ENCODE results near the gene PREX1. TPM values are rescaled to one million over a fixed set of nuclear protein-coding genes. Genes with fewer than 3 reads are reported as not detected.

PREX1 gene
- total RNA-seq, 1 donor from 2014 or later, result 20.4 TPM

DNA sequence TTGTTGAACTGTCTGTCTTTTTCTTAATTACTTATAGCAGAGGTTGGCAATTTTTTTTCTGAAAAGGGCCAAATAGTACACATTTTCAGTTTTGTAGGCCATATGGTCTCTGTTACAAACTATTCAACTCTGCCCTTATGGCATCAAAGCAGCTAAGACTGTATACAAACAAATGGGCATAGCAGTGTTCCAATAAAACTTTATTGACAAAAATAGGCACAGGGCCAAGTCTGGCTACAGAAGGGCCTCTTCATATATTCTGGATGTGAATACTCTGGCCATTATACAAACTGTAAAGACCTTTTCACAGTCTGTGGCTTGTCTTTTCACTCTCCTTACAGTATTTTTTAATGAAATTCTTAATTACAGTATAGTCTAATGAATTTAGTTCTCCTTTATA is 132.1 kb downstream of the PREX1 start:
- Histone ChIP-seq H3K4me1 (ENCODE audit: control insufficient read depth in 3 of 3, insufficient read depth in 3 of 3, low read length in 3 of 3) (peaks cover 10 to 16% (median 13%) of the 10 kb centered on the region in 3 donors), H3K9ac (ENCODE audit: low read depth in 1 of 3, low read length in 3 of 3) (no peak overlapping the region), H3K27ac (ENCODE audit: low read depth, low read length) (no peak overlapping the region), H3K9me3 (ENCODE audit: control insufficient read depth in 3 of 3, low read length in 3 of 3) (no peaks in the 10 kb centered on the region), H3K36me3 (ENCODE audit: control insufficient read depth in 3 of 3, insufficient read depth in 3 of 3, low read length in 3 of 3) (peaks cover 0 to 12% (median 0%) of the 10 kb centered on the region in 3 donors), H3K4me3 (ENCODE audit: low read length in 3 of 3) (no peak overlapping the region), H3K27me3 (ENCODE audit: control insufficient read depth in 3 of 3, insufficient read depth in 3 of 3, low read length in 3 of 3) (no peaks in the 10 kb centered on the region)

- Histone ChIP-seq H3K4me3 (ENCODE audit: low read length in 3 of 3) (no peak overlapping the region), H3K9me3 (ENCODE audit: control insufficient read depth in 3 of 3, low read length in 3 of 3) (no peaks in the 10 kb centered on the region), H3K27me3 (ENCODE audit: control insufficient read depth in 3 of 3, insufficient read depth in 3 of 3, low read length in 3 of 3) (no peaks in the 10 kb centered on the region), H3K9ac (ENCODE audit: low read depth in 1 of 3, low read length in 3 of 3) (no peak overlapping the region), H3K4me1 (ENCODE audit: control insufficient read depth in 3 of 3, insufficient read depth in 3 of 3, low read length in 3 of 3) (peaks cover 10 to 16% (median 13%) of the 10 kb centered on the region in 3 donors), H3K27ac (ENCODE audit: low read depth, low read length) (no peak overlapping the region), H3K36me3 (ENCODE audit: control insufficient read depth in 3 of 3, insufficient read depth in 3 of 3, low read length in 3 of 3) (peaks cover 0 to 11% (median 0%) of the 10 kb centered on the region in 3 donors)
These were observed 132.5 kb downstream of the PREX1 start for GRCh38 chr20:48695255-48695654.

DNA sequence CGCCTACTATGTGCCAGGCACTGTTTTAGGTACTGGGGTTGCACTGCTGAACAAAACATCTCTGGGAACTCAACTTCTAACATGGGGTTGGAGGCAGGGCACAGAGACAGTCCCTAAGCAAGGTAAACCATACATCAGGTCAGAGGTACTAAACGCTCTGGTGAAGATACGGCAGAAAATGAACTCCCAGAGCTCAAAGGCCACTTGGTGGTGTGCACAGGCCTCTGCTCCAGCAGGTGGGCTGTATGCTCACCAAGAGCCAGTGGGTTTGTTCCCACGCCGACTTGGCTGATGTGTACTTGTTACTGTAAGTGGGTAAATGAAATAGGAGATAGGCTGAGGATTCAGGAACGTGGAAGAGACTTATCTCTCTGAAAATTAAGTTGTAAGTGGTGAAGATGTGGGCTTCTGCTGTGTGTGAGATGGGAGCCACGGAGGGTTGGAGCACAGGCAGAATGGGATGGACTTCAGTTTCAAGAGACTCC is 133.4 kb downstream of the PREX1 start:
- H3K9me3 ChIP-seq (ENCODE audit: control insufficient read depth in 3 of 3, low read length in 3 of 3), result no peaks in the 10 kb centered on the region
- no peaks in the 10 kb centered on the region for H3K27me3 ChIP-seq (ENCODE audit: control insufficient read depth in 3 of 3, insufficient read depth in 3 of 3, low read length in 3 of 3)
- no peak overlapping the region for H3K9ac ChIP-seq (ENCODE audit: low read depth in 1 of 3, low read length in 3 of 3)
- H3K27ac ChIP-seq (ENCODE audit: low read depth, low read length), result no peak overlapping the region
- H3K4me3 ChIP-seq (ENCODE audit: low read length in 3 of 3), result no peak overlapping the region
- H3K36me3 ChIP-seq (ENCODE audit: control insufficient read depth in 3 of 3, insufficient read depth in 3 of 3, low read length in 3 of 3), result peaks cover 0 to 13% (median 0%) of the 10 kb centered on the region in 3 donors
- peaks cover 10 to 16% (median 13%) of the 10 kb centered on the region in 3 donors for H3K4me1 ChIP-seq (ENCODE audit: control insufficient read depth in 3 of 3, insufficient read depth in 3 of 3, low read length in 3 of 3)

DNA sequence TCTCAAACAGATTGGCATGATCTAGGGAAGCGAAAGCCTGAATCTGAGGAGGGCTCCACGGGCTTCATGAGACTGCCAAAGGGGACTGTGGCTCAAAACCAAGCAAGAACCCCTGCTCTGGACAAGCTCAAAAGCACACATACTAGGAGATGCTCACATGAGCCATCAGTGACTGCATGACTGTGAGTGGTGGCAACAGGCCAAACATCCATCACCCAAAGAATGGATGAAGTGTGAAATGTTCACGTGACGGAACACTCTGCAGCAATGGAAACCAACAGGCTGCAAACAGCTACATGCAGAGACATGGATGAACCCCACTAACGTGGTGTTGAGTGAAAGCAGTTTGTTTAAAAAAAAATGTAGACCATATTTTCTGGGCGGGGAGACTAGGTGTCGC is 136.3 kb downstream of the PREX1 start:
- Histone ChIP-seq H3K27me3 (ENCODE audit: control insufficient read depth in 3 of 3, insufficient read depth in 3 of 3, low read length in 3 of 3) (no peaks in the 10 kb centered on the region), H3K36me3 (ENCODE audit: control insufficient read depth in 3 of 3, insufficient read depth in 3 of 3, low read length in 3 of 3) (peaks cover 0 to 9% (median 0%) of the 10 kb centered on the region in 3 donors), H3K9ac (ENCODE audit: low read depth in 1 of 3, low read length in 3 of 3) (no peak overlapping the region), H3K9me3 (ENCODE audit: control insufficient read depth in 3 of 3, low read length in 3 of 3) (no peaks in the 10 kb centered on the region), H3K4me1 (ENCODE audit: control insufficient read depth in 3 of 3, insufficient read depth in 3 of 3, low read length in 3 of 3) (peaks cover 6 to 15% (median 12%) of the 10 kb centered on the region in 3 donors), H3K27ac (ENCODE audit: low read depth, low read length) (no peak overlapping the region), H3K4me3 (ENCODE audit: low read length in 3 of 3) (no peak overlapping the region)

GRCh38 chr20:48690888-48691287 is 136.9 kb downstream of the PREX1 start:
- H3K4me1 ChIP-seq (ENCODE audit: control insufficient read depth in 3 of 3, insufficient read depth in 3 of 3, low read length in 3 of 3), result peaks cover 12 to 21% (median 19%) of the 10 kb centered on the region in 3 donors
- peaks cover 0 to 9% (median 0%) of the 10 kb centered on the region in 3 donors for H3K36me3 ChIP-seq (ENCODE audit: control insufficient read depth in 3 of 3, insufficient read depth in 3 of 3, low read length in 3 of 3)
- no peak overlapping the region for H3K27ac ChIP-seq (ENCODE audit: low read depth, low read length)
- H3K4me3 ChIP-seq (ENCODE audit: low read length in 3 of 3), result no peak overlapping the region
- no peaks in the 10 kb centered on the region for H3K27me3 ChIP-seq (ENCODE audit: control insufficient read depth in 3 of 3, insufficient read depth in 3 of 3, low read length in 3 of 3)
- H3K9me3 ChIP-seq (ENCODE audit: control insufficient read depth in 3 of 3, low read length in 3 of 3), result no peaks in the 10 kb centered on the region
- H3K9ac ChIP-seq (ENCODE audit: low read depth in 1 of 3, low read length in 3 of 3), result no peak overlapping the region

DNA sequence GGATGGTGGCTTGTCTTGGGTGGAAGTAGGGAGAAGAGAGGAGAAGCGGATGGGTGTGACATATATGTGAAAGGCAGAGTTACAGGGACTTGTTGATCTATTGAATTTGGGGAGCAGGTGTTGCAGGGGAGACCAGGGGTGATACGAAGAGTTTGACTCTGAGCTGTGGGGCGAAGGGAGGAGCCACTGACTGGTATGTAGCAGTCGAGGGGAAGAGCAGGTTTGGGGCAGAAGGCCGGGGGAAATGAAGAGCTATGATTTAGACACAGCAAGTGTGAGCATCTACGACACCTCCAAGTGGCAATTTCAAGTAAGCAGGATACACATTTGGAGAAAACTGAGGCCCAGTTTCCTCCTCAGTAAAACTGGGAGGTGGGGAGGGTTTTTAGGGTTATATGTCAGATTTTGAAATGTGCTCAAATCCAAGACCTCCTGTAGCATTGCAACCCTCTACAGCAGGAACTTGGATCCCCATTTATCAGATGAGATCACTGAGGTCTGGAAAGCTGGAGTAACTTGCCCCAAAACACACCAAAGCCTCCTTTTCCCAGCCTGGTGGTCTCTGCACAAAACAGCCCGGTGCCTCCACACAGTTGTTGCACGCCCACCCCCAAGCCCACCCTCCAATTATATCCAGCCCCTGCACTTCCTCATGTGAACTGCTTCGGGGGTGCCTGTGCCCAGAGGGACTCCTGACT is 137.8 kb downstream of the PREX1 start:
- Histone ChIP-seq H3K36me3 (ENCODE audit: control insufficient read depth in 3 of 3, insufficient read depth in 3 of 3, low read length in 3 of 3) (peaks cover 0 to 9% (median 0%) of the 10 kb centered on the region in 3 donors), H3K9me3 (ENCODE audit: control insufficient read depth in 3 of 3, low read length in 3 of 3) (no peaks in the 10 kb centered on the region), H3K9ac (ENCODE audit: low read depth in 1 of 3, low read length in 3 of 3) (no peak overlapping the region), H3K4me1 (ENCODE audit: control insufficient read depth in 3 of 3, insufficient read depth in 3 of 3, low read length in 3 of 3) (peaks cover 19 to 30% (median 27%) of the 10 kb centered on the region in 3 donors), H3K27ac (ENCODE audit: low read depth, low read length) (no peak overlapping the region), H3K4me3 (ENCODE audit: low read length in 3 of 3) (no peak overlapping the region), H3K27me3 (ENCODE audit: control insufficient read depth in 3 of 3, insufficient read depth in 3 of 3, low read length in 3 of 3) (no peaks in the 10 kb centered on the region)

GRCh38 chr20:48689388-48689787 is 138.4 kb downstream of the PREX1 start:
- Histone ChIP-seq H3K36me3 (ENCODE audit: control insufficient read depth in 3 of 3, insufficient read depth in 3 of 3, low read length in 3 of 3) (peaks cover 0 to 8% (median 0%) of the 10 kb centered on the region in 3 donors), H3K4me3 (ENCODE audit: low read length in 3 of 3) (no peak overlapping the region), H3K4me1 (ENCODE audit: control insufficient read depth in 3 of 3, insufficient read depth in 3 of 3, low read length in 3 of 3) (peaks cover 26 to 36% (median 34%) of the 10 kb centered on the region in 3 donors), H3K27ac (ENCODE audit: low read depth, low read length) (no peak overlapping the region), H3K9ac (ENCODE audit: low read depth in 1 of 3, low read length in 3 of 3) (no peak overlapping the region), H3K9me3 (ENCODE audit: control insufficient read depth in 3 of 3, low read length in 3 of 3) (no peaks in the 10 kb centered on the region), H3K27me3 (ENCODE audit: control insufficient read depth in 3 of 3, insufficient read depth in 3 of 3, low read length in 3 of 3) (no peaks in the 10 kb centered on the region)

DNA sequence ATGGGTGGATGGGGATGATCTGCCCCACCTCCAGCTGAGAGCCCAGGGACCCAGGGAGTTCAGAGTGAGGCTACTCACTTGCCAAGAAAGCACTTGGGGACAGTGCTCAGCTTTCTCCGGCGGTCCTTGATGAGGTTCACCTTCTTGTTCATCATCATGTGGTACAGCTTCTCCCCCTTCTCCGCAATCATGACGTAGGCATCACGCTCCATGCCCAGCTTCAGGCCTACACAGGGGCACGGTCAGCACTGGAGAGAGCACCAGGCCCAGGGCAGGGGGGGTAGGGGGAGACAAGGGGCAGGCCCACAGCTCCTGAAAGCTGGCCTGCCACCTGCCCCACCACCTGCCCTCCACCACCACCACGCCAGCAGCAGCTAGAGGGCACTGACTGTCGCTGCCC is 139.2 kb downstream of the PREX1 start:
- Histone ChIP-seq H3K4me3 (ENCODE audit: low read length in 3 of 3) (no peak overlapping the region), H3K9me3 (ENCODE audit: control insufficient read depth in 3 of 3, low read length in 3 of 3) (no peaks in the 10 kb centered on the region), H3K36me3 (ENCODE audit: control insufficient read depth in 3 of 3, insufficient read depth in 3 of 3, low read length in 3 of 3) (peaks cover 0 to 5% (median 0%) of the 10 kb centered on the region in 3 donors), H3K4me1 (ENCODE audit: control insufficient read depth in 3 of 3, insufficient read depth in 3 of 3, low read length in 3 of 3) (peaks cover 34 to 44% (median 42%) of the 10 kb centered on the region in 3 donors), H3K27me3 (ENCODE audit: control insufficient read depth in 3 of 3, insufficient read depth in 3 of 3, low read length in 3 of 3) (no peaks in the 10 kb centered on the region), H3K9ac (ENCODE audit: low read depth in 1 of 3, low read length in 3 of 3) (no peak overlapping the region), H3K27ac (ENCODE audit: low read depth, low read length) (no peak overlapping the region)

DNA sequence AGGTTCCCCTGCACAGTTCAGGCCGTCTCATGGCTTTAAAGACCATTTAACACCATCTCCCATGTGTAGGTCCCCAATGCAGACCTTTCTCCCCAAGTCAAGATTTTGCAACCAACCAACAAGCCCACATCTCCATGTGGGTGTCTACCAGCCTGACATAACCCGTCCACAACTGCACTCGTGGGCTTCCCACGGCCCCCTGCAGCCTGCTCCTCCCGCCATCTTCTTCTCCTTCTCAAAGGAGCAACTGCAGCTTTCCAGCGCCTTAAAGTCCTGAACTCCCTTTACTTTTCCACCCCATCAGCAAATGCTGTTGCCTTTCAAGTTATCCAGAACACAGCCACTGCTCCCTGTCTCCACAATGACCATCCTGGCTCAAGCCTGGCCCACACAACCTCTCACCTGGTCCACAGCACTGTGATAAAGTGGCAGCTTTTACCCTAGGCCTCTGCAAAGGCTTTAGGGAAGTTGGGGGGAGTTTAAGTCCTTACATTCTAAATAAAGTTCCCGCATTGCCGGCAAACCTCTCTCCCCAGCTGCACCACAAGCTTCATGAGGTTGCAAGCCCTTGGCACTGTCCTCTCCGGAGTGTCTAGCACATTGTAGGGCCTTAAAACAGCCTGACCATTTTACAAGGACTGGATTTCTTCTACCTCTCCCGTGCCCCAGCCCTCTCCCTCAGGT is 140.5 kb downstream of the PREX1 start:
- Histone ChIP-seq H3K9ac (ENCODE audit: low read depth in 1 of 3, low read length in 3 of 3) (peak overlapping the region in 1 of 3 donors; percentile 33), H3K9me3 (ENCODE audit: control insufficient read depth in 3 of 3, low read length in 3 of 3) (no peaks in the 10 kb centered on the region), H3K36me3 (ENCODE audit: control insufficient read depth in 3 of 3, insufficient read depth in 3 of 3, low read length in 3 of 3) (peaks cover 0 to 5% (median 0%) of the 10 kb centered on the region in 3 donors), H3K27me3 (ENCODE audit: control insufficient read depth in 3 of 3, insufficient read depth in 3 of 3, low read length in 3 of 3) (no peaks in the 10 kb centered on the region), H3K4me1 (ENCODE audit: control insufficient read depth in 3 of 3, insufficient read depth in 3 of 3, low read length in 3 of 3) (peaks cover 47 to 57% (median 55%) of the 10 kb centered on the region in 3 donors), H3K27ac (ENCODE audit: low read depth, low read length) (no peak overlapping the region), H3K4me3 (ENCODE audit: low read length in 3 of 3) (no peak overlapping the region)

All from skeletal muscle tissue (tissue), 4 donors.